Endothelial cell of umbilical vein (primary cell): Measurements from ENCODE around the gene CDC42EP3. TPM values are rescaled to one million over a fixed set of nuclear protein-coding genes. Genes with fewer than 3 reads are reported as not detected.
A peak's percentile ranks its signal among the peaks of the same experiment; 100 is the strongest.

Source experiments
- BruUV-seq: library from RNA; stranded (reverse); fragments of 400-500 nt; replicated peaks from 2 replicates; lab custom pipeline; 2021; lab: Mats Ljungman, UMichigan
- CTCF ChIA-PET: fragments of 300-600, 350-600 bp; sonication (Branson Sonifier 250); formaldehyde crosslinking; loops from one replicate; lab custom pipeline; 2021; ENCODE audit warnings: antibody characterized with exemption, inconsistent platforms; lab: Charles Lee
- POLR2A ChIA-PET: fragments of 300-600, 350-600 bp; sonication (Branson Sonifier 250); formaldehyde crosslinking; loops from one replicate; lab custom pipeline; 2021; ENCODE audit warnings: antibody characterized with exemption, inconsistent platforms; lab: Charles Lee
- DNase-seq: peaks from one replicate; pipeline ENCODE4 v3.0.0-alpha.2; 2011; ENCODE audit warnings: low read depth, low spot score
- FAIRE-seq: peaks from 2 replicates; lab custom pipeline; 2011; peaks lifted over from hg19 to GRCh38; lab: Jason Lieb, UNC
- H2AFZ ChIP-seq: 2 replicates; pipeline ENCODE4 v1.6.0; 2012; ENCODE audit warnings: low read depth, low read length, control low read depth, inconsistent platforms
- H3K27ac ChIP-seq: 2 replicates; pipeline ENCODE4 v1.5.1; 2011; ENCODE audit warnings: low read depth, mild to moderate bottlenecking, control low read depth, low read length, moderate library complexity; ENCODE audit not compliant: insufficient read depth
- H3K27me3 ChIP-seq, 2 experiments: 2 replicates each; pipeline versions ENCODE4 v1.6.0 to v1.6.1; 2011; ENCODE audit warnings: low read length in 2 of 2, mixed read lengths in 1 of 2; ENCODE audit not compliant: control insufficient read depth in 2 of 2, insufficient read depth in 2 of 2
- H3K36me3 ChIP-seq, 2 experiments: 2 replicates in 1 of 2; 3 replicates in 1 of 2; pipeline ENCODE4 v1.5.1; 2011; ENCODE audit warnings: low read length in 2 of 2, mild to moderate bottlenecking in 1 of 2, moderate library complexity in 1 of 2; ENCODE audit not compliant: control insufficient read depth in 2 of 2, insufficient read depth in 2 of 2; ENCODE audit errors: extremely low read depth in 1 of 2
- H3K4me1 ChIP-seq: 3 replicates; pipeline ENCODE4 v1.5.1; 2011; ENCODE audit warnings: mild to moderate bottlenecking, low read length; ENCODE audit not compliant: control insufficient read depth, insufficient read depth; ENCODE audit errors: extremely low read depth
- H3K4me2 ChIP-seq: 2 replicates; pipeline ENCODE4 v1.6.1; 2011; ENCODE audit warnings: low read length, control low read depth, mixed read lengths; ENCODE audit not compliant: insufficient read depth
- H3K4me3 ChIP-seq, 3 experiments: fragments of 200-600 bp in 1 of 3; sonication (generic), shearing (Covaris generic) in 1 of 3; replicated peaks in 1 of 3; 2 replicates each; pipeline ENCODE4 v1.5.1; 2011 to 2016; ENCODE audit warnings: control low read depth in 3 of 3, low read length in 3 of 3, mild to moderate bottlenecking in 2 of 3, inconsistent platforms in 1 of 3, low read depth in 1 of 3, moderate library complexity in 1 of 3; ENCODE audit not compliant: insufficient read depth in 1 of 3
- H3K79me2 ChIP-seq: 2 replicates; pipeline ENCODE4 v1.6.0; 2012; ENCODE audit warnings: low read length, inconsistent platforms; ENCODE audit not compliant: control insufficient read depth, insufficient read depth
- H3K9ac ChIP-seq: replicated peaks from 2 replicates; pipeline ENCODE3; 2011; ENCODE audit warnings: low read length, control low read depth; ENCODE audit not compliant: insufficient read depth; ENCODE audit errors: extremely low read depth
- H3K9me1 ChIP-seq: replicated peaks from 3 replicates; pipeline ENCODE4 v1.6.0; 2011; ENCODE audit warnings: mild to moderate bottlenecking, low read length; ENCODE audit not compliant: control insufficient read depth, insufficient read depth; ENCODE audit errors: extremely low read depth
- H3K9me3 ChIP-seq: replicated peaks from 2 replicates; pipeline ENCODE4 v1.5.1; 2012; ENCODE audit warnings: low read length, inconsistent platforms; ENCODE audit not compliant: control insufficient read depth, insufficient read depth
- H4K20me1 ChIP-seq: replicated peaks from 2 replicates; pipeline ENCODE3; 2011; ENCODE audit warnings: mild to moderate bottlenecking, low read length; ENCODE audit not compliant: control insufficient read depth, insufficient read depth; ENCODE audit errors: extremely low read depth
- CTCF ChIP-seq, 2 donors: IDR thresholded peaks; 1 replicate in 1 of 2; 2 replicates in 1 of 2; pipeline ENCODE4 v1.5.1; 2011; ENCODE audit warnings: low read length in 2 of 2, mild to moderate bottlenecking in 2 of 2, moderate library complexity in 2 of 2, control low read depth in 1 of 2, inconsistent platforms in 1 of 2, low read depth in 1 of 2; ENCODE audit not compliant: insufficient read depth in 1 of 2; ENCODE audit errors: extremely low read depth in 1 of 2
- EZH2 ChIP-seq: IDR thresholded peaks from 2 replicates; pipeline ENCODE4 v1.6.1; 2012; ENCODE audit warnings: borderline replicate concordance, low read depth, mild to moderate bottlenecking, moderate library complexity, low read length, inconsistent platforms; ENCODE audit not compliant: severe bottlenecking
- FOS ChIP-seq: IDR thresholded peaks from 2 replicates; pipeline ENCODE4 v1.6.1; 2011; ENCODE audit warnings: mild to moderate bottlenecking, low read length, moderate library complexity, borderline replicate concordance; ENCODE audit not compliant: insufficient read depth
- GATA2 ChIP-seq: IDR thresholded peaks from 2 replicates; pipeline ENCODE4 v1.7.0; 2011; ENCODE audit warnings: low read depth, mild to moderate bottlenecking, moderate library complexity, mixed read lengths, low read length; ENCODE audit not compliant: insufficient read length, insufficient read depth
- JUN ChIP-seq: IDR thresholded peaks from 2 replicates; pipeline ENCODE4 v1.6.1; 2011; ENCODE audit warnings: borderline replicate concordance, low read depth; ENCODE audit not compliant: insufficient read length, insufficient read depth
- MAX ChIP-seq: IDR thresholded peaks from 2 replicates; pipeline ENCODE4 v1.6.1; 2011; ENCODE audit not compliant: insufficient read depth, insufficient read length
- MYC ChIP-seq: IDR thresholded peaks from one replicate; pipeline ENCODE4 v1.6.1; 2011; ENCODE audit warnings: mild to moderate bottlenecking, low read depth, low read length
- POLR2A ChIP-seq: IDR thresholded peaks from 2 replicates; pipeline ENCODE4 v1.6.1; 2012; ENCODE audit warnings: low read depth, mild to moderate bottlenecking, control low read depth, low read length
- POLR2AphosphoS5 ChIP-seq: IDR thresholded peaks from 2 replicates; pipeline ENCODE4 v1.6.1; 2012; ENCODE audit warnings: low read depth, mild to moderate bottlenecking, control low read depth, low read length, moderate library complexity; ENCODE audit not compliant: insufficient read depth
- dilution Hi-C: fragments of 300-500 bp; cut with MboI; formaldehyde crosslinking; loops from one replicate; pipeline ENCODE4 v1.15.0; 2019; ENCODE audit warnings: low sequenced_read_pairs; ENCODE audit not compliant: extremely low pct_ligation_motif_present
- intact Hi-C: fragments of 100-400 bp; cut with micrococcal nuclease; formaldehyde crosslinking; loops from one replicate; pipeline ENCODE4 v1.10.0; 2022
- polyA plus RNA-seq, 4 experiments: library from polyadenylated mRNA; depleted of rRNA in 3 of 4; stranded (reverse) in 3 of 4; unstranded in 1 of 4; fragments of >200 nt; gene quantifications; 2 replicates each; pipeline versions ENCODE4 v1.2.1 to v1.2.3, GENCODE V29; 2011 to 2012; ENCODE audit warnings: missing spikeins in 1 of 4
- total RNA-seq: library from RNA; stranded (reverse); gene quantifications from 2 replicates; pipeline ENCODE4 v1.2.3, GENCODE V29; 2021

The CDC42EP3 gene
- total and polyA plus RNA-seq, 2 donors (not counting 3 experiments of a cell fraction or from before 2014, with no cell fraction given) = 14.6 to 54.7 TPM

- peak overlapping the region; percentile 68 for H3K27ac ChIP-seq
- peak; percentile 80 for DNase-seq
- no peak overlapping the region for H3K4me3 ChIP-seq
- H3K79me2 ChIP-seq = peaks cover 77% of the 10 kb centered on the region
- H3K9me3 ChIP-seq = no peaks in the 10 kb centered on the region
- no peaks in the 10 kb centered on the region for H3K27me3 ChIP-seq
- ChIA-PET POLR2A (interaction anchor here (0.7 to 1.9 kb wide), 4 partner anchors 9 to 234 kb away, joined by 3 to 5 read pairs (median 3); no protein-coding TSS in a partner anchor), CTCF (interaction anchor here (0.6 to 2.6 kb wide), 18 partner anchors 9 to 952 kb away, joined by 3 to 18 read pairs (median 4); no protein-coding TSS in a partner anchor)
- FAIRE-seq = peak; percentile 77
- peaks cover 0 to 3% of the 10 kb centered on the region in 2 experiments for H3K36me3 ChIP-seq
- H3K4me2 ChIP-seq = peak overlapping the region; percentile 13
- H2AFZ ChIP-seq = no peak overlapping the region
- H3K4me1 ChIP-seq = peaks cover 80% of the 10 kb centered on the region
- TSS peak; percentile 12 for BruUV-seq
- dilution Hi-C loops (no loop called here), intact Hi-C loops (loop anchor here (1.0 to 5.0 kb wide), 5 partner anchors 9 to 229 kb away; no protein-coding TSS in a partner anchor)
- no peaks in the 10 kb centered on the region for H3K9me1 ChIP-seq
- H3K9ac ChIP-seq = peak overlapping the region; percentile 51
- no peak for TF ChIP-seq MAX
- no peak for TF ChIP-seq POLR2A
- peak; percentile 80 for TF ChIP-seq FOS
- TF ChIP-seq MYC = peak; percentile 4
- TF ChIP-seq POLR2AphosphoS5 = peak; percentile 90
- no peak for TF ChIP-seq EZH2
- TF ChIP-seq JUN = peak; percentile 89
- peak; percentile 33 to 41 for TF ChIP-seq CTCF (IDR thresholded peaks at IDR 0.05; ENCODE audit: extremely low read depth in 1 of 2, insufficient read depth in 1 of 2, low read depth in 1 of 2, low read length in 2 of 2)
- peak; percentile 29 for TF ChIP-seq GATA2
- H4K20me1 ChIP-seq = no peaks in the 10 kb centered on the region
These were observed 23.0 kb downstream of the CDC42EP3 start for GRCh38 chr2:37648331-37649011.
